OCI-LY7 (cell line): ENCODE results near the gene GPR153. TPM values are rescaled to one million over a fixed set of nuclear protein-coding genes. Genes with fewer than 3 reads are reported as not detected.

Source experiments
- BruUV-seq: library from RNA; stranded (reverse); fragments of 400-500 nt; replicated peaks from 2 replicates; lab custom pipeline; 2021; lab: Mats Ljungman, UMichigan
- CTCF ChIA-PET: fragments of 300-600 bp; sonication (Branson Sonifier 250); formaldehyde crosslinking; loops from one replicate; lab custom pipeline; 2022; ENCODE audit warnings: antibody characterized with exemption; ENCODE audit not compliant: unreplicated experiment; lab: Charles Lee
- POLR2A ChIA-PET: fragments of 300-600 bp; sonication (Branson Sonifier 250); formaldehyde crosslinking; loops from one replicate; lab custom pipeline; 2022; ENCODE audit warnings: antibody characterized with exemption; lab: Charles Lee
- DNase-seq: peaks from one replicate; pipeline ENCODE4 v3.0.0-alpha.2; 2015; ENCODE audit warnings: low spot score
- H2AFZ ChIP-seq: fragments of 200-600 bp; sonication (generic), shearing (Covaris generic); 2 replicates; pipeline ENCODE4 v1.6.1; 2014; ENCODE audit warnings: mild to moderate bottlenecking, antibody characterized with exemption, low read length, moderate library complexity
- H3K27ac ChIP-seq: fragments of 200-600 bp; sonication (generic); 2 replicates; pipeline ENCODE4 v1.5.1; 2014; ENCODE audit warnings: mixed run types, low read depth, mild to moderate bottlenecking, moderate library complexity, low read length, inconsistent platforms; ENCODE audit not compliant: poor library complexity, severe bottlenecking
- H3K36me3 ChIP-seq: fragments of 200-600 bp; sonication (generic); 2 replicates; pipeline ENCODE4 v1.6.1; 2014; ENCODE audit warnings: mild to moderate bottlenecking, antibody characterized with exemption, low read length, moderate library complexity, mixed read lengths; ENCODE audit not compliant: insufficient read depth
- H3K4me1 ChIP-seq: fragments of 200-600 bp; sonication (generic); 2 replicates; pipeline ENCODE4 v1.5.1; 2014; ENCODE audit warnings: mild to moderate bottlenecking, low read length; ENCODE audit not compliant: insufficient read depth, poor library complexity, severe bottlenecking
- H3K4me2 ChIP-seq: fragments of 200-600 bp; sonication (generic); 2 replicates; pipeline ENCODE4 v1.6.1; 2014; ENCODE audit warnings: mild to moderate bottlenecking, low read length
- H3K4me3 ChIP-seq: fragments of 200-600 bp; sonication (generic); 2 replicates; pipeline ENCODE4 v1.5.1; 2014; ENCODE audit warnings: mild to moderate bottlenecking, low read depth, low read length; ENCODE audit not compliant: poor library complexity, severe bottlenecking
- H3K79me2 ChIP-seq: fragments of 200-600 bp; sonication (generic); 2 replicates; pipeline ENCODE4 v1.6.1; 2016; ENCODE audit warnings: low read depth, mild to moderate bottlenecking, low read length, moderate library complexity, mixed read lengths; ENCODE audit not compliant: insufficient read depth
- H3K9me2 ChIP-seq: fragments of 200-600 bp; sonication (generic); 2 replicates; pipeline ENCODE4 v1.6.1; 2016; ENCODE audit warnings: mild to moderate bottlenecking, low read length, mixed read lengths; ENCODE audit not compliant: insufficient read depth
- H3K9me3 ChIP-seq: fragments of 200-600 bp; sonication (generic); 2 replicates; pipeline ENCODE4 v1.6.1; 2014; ENCODE audit warnings: mild to moderate bottlenecking, mixed run types, low read length, mixed read lengths
- H4K20me1 ChIP-seq: fragments of 200-600 bp; sonication (generic); 2 replicates; pipeline ENCODE4 v1.6.1; 2014; ENCODE audit warnings: mild to moderate bottlenecking, antibody characterized with exemption, low read length, moderate library complexity, mixed read lengths; ENCODE audit not compliant: insufficient read depth
- CTCF ChIP-seq: fragments of 200-600 bp; sonication (generic); conservative IDR thresholded peaks from 2 replicates; pipeline ENCODE4 v1.5.1; 2014; ENCODE audit warnings: mild to moderate bottlenecking, antibody characterized with exemption, low read length, moderate library complexity, mixed read lengths
- EZH2phosphoT487 ChIP-seq: fragments of 200-600 bp; sonication (generic); IDR thresholded peaks from 2 replicates; pipeline ENCODE4 v1.6.1; 2018; ENCODE audit warnings: low read depth, borderline replicate concordance, mild to moderate bottlenecking, mixed run types, antibody characterized with exemption, low read length, moderate library complexity, mixed read lengths
- intact Hi-C: fragments of 100-400 bp; cut with micrococcal nuclease; formaldehyde crosslinking; loops from one replicate; pipeline ENCODE4 v1.10.0; 2022; ENCODE audit not compliant: unreplicated experiment
- total RNA-seq, 2 experiments: library from RNA; depleted of rRNA in 1 of 2; stranded (reverse); fragments of >200 nt in 1 of 2; shearing (Covaris generic) in 1 of 2; gene quantifications; 2 replicates each; pipeline ENCODE4 v1.2.3, GENCODE V29; 2014 to 2022

GPR153 gene
- total RNA-seq, 2 experiments from 2014 or later: not detected

GRCh38 chr1:6241107-6241886 is 19.6 kb downstream of the GPR153 start:
- H4K20me1 ChIP-seq: no peaks in the 10 kb centered on the region
- no peaks in the 10 kb centered on the region for H3K9me3 ChIP-seq
- no peaks in the 10 kb centered on the region for H3K9me2 ChIP-seq
- H3K36me3 ChIP-seq: no peaks in the 10 kb centered on the region
- no peaks in the 10 kb centered on the region for H3K79me2 ChIP-seq
- BruUV-seq: no TSS peak
- CTCF ChIA-PET: no interaction called here
- no peak overlapping the region for H2AFZ ChIP-seq
- peaks cover 3% of the 10 kb centered on the region for H3K4me1 ChIP-seq
- DNase-seq: no peak
- no peak for TF ChIP-seq EZH2phosphoT487
- TF ChIP-seq CTCF: no peak
- H3K27ac ChIP-seq: no peak overlapping the region
- POLR2A ChIA-PET: no interaction called here
- no peak overlapping the region for H3K4me2 ChIP-seq
- intact Hi-C loops: loop anchor here (10.0 kb wide), 2 partner anchors 136 to 194 kb away; no protein-coding TSS in a partner anchor
- no peak overlapping the region for H3K4me3 ChIP-seq

- DNase-seq: no peak
- intact Hi-C loops: loop anchor here (5.0 to 10.0 kb wide), 4 partner anchors 43 to 195 kb away; partner anchors contain the start of genes ACOT7 and RPL22
- Histone ChIP-seq H3K27ac (no peak overlapping the region), H3K36me3 (no peaks in the 10 kb centered on the region), H3K4me3 (no peak overlapping the region), H3K9me3 (no peaks in the 10 kb centered on the region), H3K4me1 (peaks cover 6% of the 10 kb centered on the region), H2AFZ (no peak overlapping the region), H3K4me2 (no peak overlapping the region), H3K79me2 (peaks cover 2% of the 10 kb centered on the region), H3K9me2 (no peaks in the 10 kb centered on the region), H4K20me1 (no peaks in the 10 kb centered on the region)
- ChIA-PET CTCF (interaction anchor here (0.5 kb wide), 1 partner anchor 30 kb away, joined by 14 read pairs; no protein-coding TSS in a partner anchor), POLR2A (no interaction called here)
- TF ChIP-seq EZH2phosphoT487: no peak
- no peak for TF ChIP-seq CTCF
- BruUV-seq: no TSS peak
These were observed 20.7 kb downstream of the GPR153 start for GRCh38 chr1:6239950-6240768.
